GM12878 (cell line): Measurements from ENCODE around the gene TDP2. TPM values are rescaled to one million over a fixed set of nuclear protein-coding genes. Genes with fewer than 3 reads are reported as not detected.

Experiments used
- ATAC-seq: fragments of 200-7000 bp; cut with Tn5 transposase; 3 replicates; pipeline ENCODE4 v1.9.1; 2020; ENCODE audit warnings: mild to moderate bottlenecking, moderate library complexity
- BruUV-seq: library from RNA; stranded (reverse); fragments of 400-500 nt; replicated peaks from 2 replicates; lab custom pipeline; 2021; lab: Mats Ljungman, UMichigan
- CTCF ChIA-PET: fragments of 300-600 bp; sonication (Branson Sonifier 250); formaldehyde crosslinking; extraction: SDS; loops from one replicate; lab custom pipeline; 2021; ENCODE audit warnings: inconsistent platforms; lab: Yijun Ruan, JAX
- POLR2A ChIA-PET: fragments of 350-600 bp; formaldehyde crosslinking; extraction: SDS; loops from one replicate; lab custom pipeline; 2021; ENCODE audit warnings: inconsistent platforms; lab: Charles Lee
- RAD21 ChIA-PET: fragments of 300-600 bp; sonication (Branson Sonifier 250); formaldehyde crosslinking; loops from one replicate; lab custom pipeline; 2023; ENCODE audit warnings: antibody characterized with exemption; ENCODE audit not compliant: unreplicated experiment; lab: Charles Lee
- SMC1A ChIA-PET: fragments of 300-600 bp; sonication (Branson Sonifier 250); formaldehyde crosslinking; loops from one replicate; lab custom pipeline; 2023; ENCODE audit not compliant: unreplicated experiment, uncharacterized antibody; lab: Charles Lee
- DNase-seq: peaks from one replicate; pipeline ENCODE4 v3.0.0-alpha.2; 2011; ENCODE audit warnings: low read depth, low spot score
- FAIRE-seq: peaks from 3 replicates; lab custom pipeline; 2011; peaks lifted over from hg19 to GRCh38; lab: Jason Lieb, UNC
- H2AFZ ChIP-seq: 2 replicates; pipeline ENCODE4 v1.6.0; 2011; ENCODE audit warnings: low read depth, low read length, control low read depth; ENCODE audit not compliant: control insufficient read depth
- H3K27ac ChIP-seq: 2 replicates; pipeline ENCODE4 v1.5.1; 2011; ENCODE audit warnings: control low read depth; ENCODE audit not compliant: control insufficient read depth, insufficient read depth
- H3K27me3 ChIP-seq, 2 experiments: replicated peaks in 1 of 2; 2 replicates each; pipeline versions ENCODE4 v1.6.0 to v1.6.1; 2011; ENCODE audit warnings: low read length in 1 of 2; ENCODE audit not compliant: control insufficient read depth in 2 of 2, insufficient read depth in 2 of 2
- H3K36me3 ChIP-seq, 2 experiments: 2 replicates each; pipeline ENCODE4 v1.5.1; 2011; ENCODE audit warnings: low read length in 1 of 2; ENCODE audit not compliant: control insufficient read depth in 2 of 2, insufficient read depth in 2 of 2
- H3K4me1 ChIP-seq: 2 replicates; pipeline ENCODE4 v1.6.1; 2011; ENCODE audit warnings: mild to moderate bottlenecking, low read length, moderate library complexity, mixed read lengths; ENCODE audit not compliant: control insufficient read depth, insufficient read depth
- H3K4me2 ChIP-seq: 2 replicates; pipeline ENCODE4 v1.6.0; 2011; ENCODE audit warnings: control low read depth; ENCODE audit not compliant: control insufficient read depth, insufficient read depth
- H3K4me3 ChIP-seq: fragments of 200-600 bp; sonication (generic); 2 replicates; pipeline ENCODE4 v1.5.1; 2016
- H3K79me2 ChIP-seq: 2 replicates; pipeline ENCODE4 v1.6.0; 2011; ENCODE audit warnings: low read length; ENCODE audit not compliant: control insufficient read depth, insufficient read depth
- H3K9ac ChIP-seq: 2 replicates; pipeline ENCODE4 v1.8.0; 2011; ENCODE audit warnings: low read length, control low read depth, mixed read lengths; ENCODE audit not compliant: control insufficient read depth, insufficient read depth
- H3K9me3 ChIP-seq: replicated peaks from 3 replicates; pipeline ENCODE4 v1.5.1; 2011; ENCODE audit warnings: mild to moderate bottlenecking, low read length; ENCODE audit not compliant: control insufficient read depth, insufficient read depth
- H4K20me1 ChIP-seq: 2 replicates; pipeline ENCODE4 v1.6.0; 2011; ENCODE audit not compliant: control insufficient read depth, insufficient read depth
- BACH1 ChIP-seq: fragments of 450-650 bp; IDR thresholded peaks from 2 replicates; pipeline ENCODE4 v1.6.1; 2017; ENCODE audit warnings: mild to moderate bottlenecking, borderline replicate concordance
- BRCA1 ChIP-seq: IDR thresholded peaks from 2 replicates; pipeline ENCODE4 v1.6.1; 2011; ENCODE audit warnings: low read depth, low read length, improper control_type of control experiment
- EGR1 ChIP-seq, 2 experiments: IDR thresholded peaks; 1 replicate in 1 of 2; 2 replicates in 1 of 2; pipeline ENCODE4 v1.6.1; 2011 to 2012; ENCODE audit warnings: low read depth in 2 of 2, low read length in 2 of 2, borderline replicate concordance in 1 of 2, mild to moderate bottlenecking in 1 of 2, moderate library complexity in 1 of 2
- IKZF2 ChIP-seq, 2 experiments: fragments of 450-650 bp; IDR thresholded peaks; 2 replicates each; pipeline ENCODE4 v1.6.1; 2017; ENCODE audit warnings: mild to moderate bottlenecking in 2 of 2, moderate library complexity in 2 of 2
- LARP7 ChIP-seq: fragments of 450-650 bp; IDR thresholded peaks from 2 replicates; pipeline ENCODE4 v1.6.1; 2017; ENCODE audit warnings: mild to moderate bottlenecking
- MEF2B ChIP-seq: fragments of 450-650 bp; IDR thresholded peaks from 2 replicates; pipeline ENCODE4 v1.6.1; 2018; ENCODE audit warnings: mild to moderate bottlenecking, moderate library complexity; ENCODE audit not compliant: partially characterized antibody, poor library complexity, severe bottlenecking
- MYC ChIP-seq: IDR thresholded peaks from 2 replicates; pipeline ENCODE4 v1.6.1; 2011; ENCODE audit warnings: mild to moderate bottlenecking, low read length, moderate library complexity, inconsistent platforms; ENCODE audit not compliant: insufficient read depth, insufficient replicate concordance, insufficient read length, severe bottlenecking
- RBBP5 ChIP-seq: fragments of 200-600 bp; sonication (generic); conservative IDR thresholded peaks from 2 replicates; pipeline ENCODE4 v1.6.1; 2016
- ZSCAN29 ChIP-seq: fragments of 450-650 bp; IDR thresholded peaks from 2 replicates; pipeline ENCODE4 v1.6.1; 2017; ENCODE audit warnings: mild to moderate bottlenecking, moderate library complexity
- WGBS: methylation state at CpG from one replicate; pipeline ENCODE4 v1.1.6; 2016; ENCODE audit warnings: low lambda C conversion rate; ENCODE audit not compliant: insufficient replicate concordance, insufficient coverage; ENCODE audit errors: missing lambda C conversion rate; 5-methylcytosine and 5-hydroxymethylcytosine counted together
- in situ Hi-C: fragments of 300-500 bp; cut with MboI; formaldehyde crosslinking; loops from 9 replicates; pipeline ENCODE4 v1.14.3; 2018; ENCODE audit warnings: mixed read lengths
- intact Hi-C: fragments of 100-400 bp; cut with micrococcal nuclease; formaldehyde crosslinking; loops from one replicate; pipeline ENCODE4 v1.14.2; 2022; ENCODE audit not compliant: unreplicated experiment
- polyA plus RNA-seq, 11 experiments: library from polyadenylated mRNA; depleted of rRNA in 4 of 11; unstranded in 6 of 11; stranded (reverse) in 5 of 11; fragments of >200 nt; fragmentation: Nextera tagmentation in 4 of 11; fragmentation: Illumina TruSeq in 1 of 11; extraction: Ambion mirVana in 4 of 11; extraction: Trizol in 1 of 11; gene quantifications; 1 replicate in 1 of 11; 2 replicates in 10 of 11; pipeline versions ENCODE4 v1.2.1 to v1.2.3, GENCODE V29; 2011 to 2016; ENCODE audit warnings: inconsistent platforms in 2 of 11, missing spikeins in 2 of 11, low read depth in 1 of 11
- total RNA-seq, 4 experiments: library from RNA; depleted of rRNA in 3 of 4; stranded (reverse); fragments of >200 nt in 3 of 4; fragmentation: Illumina TruSeq in 1 of 4; extraction: Trizol in 1 of 4; gene quantifications; 2 replicates each; pipeline versions ENCODE4 v1.2.1 to v1.2.3, GENCODE V29; 2013 to 2021
- TF ChIP-seq, protein P1 (sequence below): fragments of 450-650 bp; IDR thresholded peaks from 2 replicates; pipeline ENCODE4 v1.6.1; 2017; ENCODE audit warnings: low read depth, mild to moderate bottlenecking, moderate library complexity
- TF ChIP-seq, protein P2 (sequence below): fragments of 450-650 bp; IDR thresholded peaks from 2 replicates; pipeline ENCODE4 v1.6.1; 2017; ENCODE audit warnings: antibody characterized with exemption, mild to moderate bottlenecking, moderate library complexity
- TF ChIP-seq, protein P3 (sequence below): fragments of 450-650 bp; IDR thresholded peaks from 2 replicates; pipeline ENCODE4 v1.6.1; 2017; ENCODE audit warnings: mild to moderate bottlenecking

TDP2 gene
- total and polyA plus RNA-seq, 10 of the 15 experiments (the other 5 are each of a cell fraction or from before 2014, with no cell fraction given), result 24.4 to 53.3 (median 38.8) TPM

DNA sequence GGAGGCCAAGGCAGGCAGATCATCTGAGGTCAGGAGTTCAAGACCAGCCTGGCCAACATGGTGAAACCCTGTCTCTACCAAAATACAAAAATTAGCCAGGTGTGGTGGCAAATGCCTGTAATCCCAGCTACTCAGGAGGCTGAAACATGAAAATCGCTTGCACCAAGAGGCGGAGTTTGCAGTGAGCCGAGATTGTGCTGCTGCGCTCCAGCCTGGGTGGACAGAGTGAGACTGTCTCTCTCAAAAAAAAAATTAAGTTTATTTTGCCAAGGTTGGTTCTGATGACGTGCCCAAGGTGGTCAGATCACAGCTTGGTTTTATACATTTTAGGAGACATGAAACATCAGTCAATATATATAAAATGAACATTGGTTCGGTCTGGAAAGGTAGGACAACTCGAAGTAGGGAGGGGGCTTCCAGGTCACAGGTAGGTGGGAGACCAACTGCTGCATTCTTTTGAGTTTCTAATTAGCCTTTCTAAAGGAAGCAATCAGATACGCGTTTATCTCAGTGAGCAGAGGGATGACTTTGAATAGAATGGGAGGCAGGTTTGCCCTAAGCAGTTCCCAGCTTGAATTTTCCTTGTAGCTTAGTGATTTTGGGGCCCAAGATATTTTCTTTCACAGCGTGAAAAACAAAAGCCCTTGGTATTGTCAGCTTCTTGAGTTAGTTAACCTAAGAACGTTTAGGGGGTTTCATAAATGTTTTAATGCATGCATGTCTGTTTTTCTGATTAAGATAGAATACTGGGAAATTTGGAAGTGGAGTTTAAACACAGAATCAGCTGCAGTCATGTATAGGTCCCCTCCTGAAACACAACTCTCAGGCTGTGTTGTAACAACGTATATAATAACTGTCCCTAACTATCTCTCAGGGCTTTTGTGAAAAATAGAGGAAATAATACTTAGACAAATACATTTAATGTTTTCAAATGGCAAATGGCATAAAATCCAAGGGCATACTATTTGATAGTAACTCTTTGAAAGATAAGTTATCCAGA is 16.9 kb upstream of the TDP2 start:
- Histone ChIP-seq H3K27ac (no peak overlapping the region), H3K4me3 (no peak overlapping the region), H3K4me2 (no peak overlapping the region), H3K9me3 (no peaks in the 10 kb centered on the region), H3K9ac (no peak overlapping the region), H2AFZ (no peak overlapping the region), H4K20me1 (no peaks in the 10 kb centered on the region), H3K27me3 (no peaks in the 10 kb centered on the region), H3K36me3 (no peaks in the 10 kb centered on the region; a peak in 1 of 4 replicates), H3K79me2 (no peaks in the 10 kb centered on the region), H3K4me1 (no peaks in the 10 kb centered on the region)
- SMC1A ChIA-PET, result interaction anchor here (0.7 kb wide), 1 partner anchor 19 kb away, joined by 3 read pairs; no protein-coding TSS in a partner anchor
- DNase-seq (no peak), ATAC-seq (no peak), FAIRE-seq (no peak)
- intact Hi-C loops (no loop called here), in situ Hi-C loops (no loop called here)
- POLR2A ChIA-PET, result no interaction called here
- CTCF ChIA-PET, result interaction anchor here (1.0 to 1.7 kb wide), 3 partner anchors 97 to 102 kb away, joined by 3 read pairs; no protein-coding TSS in a partner anchor
- RAD21 ChIA-PET, result no interaction called here
- WGBS, result 88% methylated on average over 12 of the region's 12 CpGs
- no TSS peak for BruUV-seq
- TF ChIP-seq EGR1 (IDR thresholded peaks at IDR 0.05; ENCODE audit: borderline replicate concordance in 1 of 2, low read depth in 2 of 2, low read length in 2 of 2) (no peak), BACH1 (no peak), MYC (no peak), RBBP5 (no peak), BRCA1 (no peak), LARP7 (no peak), ZSCAN29 (no peak), IKZF2 (IDR thresholded peaks at IDR 0.05) (no peak), MEF2B (no peak)
- TF ChIP-seq, protein P1, sequence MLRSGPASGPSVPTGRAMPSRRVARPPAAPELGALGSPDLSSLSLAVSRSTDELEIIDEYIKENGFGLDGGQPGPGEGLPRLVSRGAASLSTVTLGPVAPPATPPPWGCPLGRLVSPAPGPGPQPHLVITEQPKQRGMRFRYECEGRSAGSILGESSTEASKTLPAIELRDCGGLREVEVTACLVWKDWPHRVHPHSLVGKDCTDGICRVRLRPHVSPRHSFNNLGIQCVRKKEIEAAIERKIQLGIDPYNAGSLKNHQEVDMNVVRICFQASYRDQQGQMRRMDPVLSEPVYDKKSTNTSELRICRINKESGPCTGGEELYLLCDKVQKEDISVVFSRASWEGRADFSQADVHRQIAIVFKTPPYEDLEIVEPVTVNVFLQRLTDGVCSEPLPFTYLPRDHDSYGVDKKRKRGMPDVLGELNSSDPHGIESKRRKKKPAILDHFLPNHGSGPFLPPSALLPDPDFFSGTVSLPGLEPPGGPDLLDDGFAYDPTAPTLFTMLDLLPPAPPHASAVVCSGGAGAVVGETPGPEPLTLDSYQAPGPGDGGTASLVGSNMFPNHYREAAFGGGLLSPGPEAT, result no peak
- TF ChIP-seq, protein P2, sequence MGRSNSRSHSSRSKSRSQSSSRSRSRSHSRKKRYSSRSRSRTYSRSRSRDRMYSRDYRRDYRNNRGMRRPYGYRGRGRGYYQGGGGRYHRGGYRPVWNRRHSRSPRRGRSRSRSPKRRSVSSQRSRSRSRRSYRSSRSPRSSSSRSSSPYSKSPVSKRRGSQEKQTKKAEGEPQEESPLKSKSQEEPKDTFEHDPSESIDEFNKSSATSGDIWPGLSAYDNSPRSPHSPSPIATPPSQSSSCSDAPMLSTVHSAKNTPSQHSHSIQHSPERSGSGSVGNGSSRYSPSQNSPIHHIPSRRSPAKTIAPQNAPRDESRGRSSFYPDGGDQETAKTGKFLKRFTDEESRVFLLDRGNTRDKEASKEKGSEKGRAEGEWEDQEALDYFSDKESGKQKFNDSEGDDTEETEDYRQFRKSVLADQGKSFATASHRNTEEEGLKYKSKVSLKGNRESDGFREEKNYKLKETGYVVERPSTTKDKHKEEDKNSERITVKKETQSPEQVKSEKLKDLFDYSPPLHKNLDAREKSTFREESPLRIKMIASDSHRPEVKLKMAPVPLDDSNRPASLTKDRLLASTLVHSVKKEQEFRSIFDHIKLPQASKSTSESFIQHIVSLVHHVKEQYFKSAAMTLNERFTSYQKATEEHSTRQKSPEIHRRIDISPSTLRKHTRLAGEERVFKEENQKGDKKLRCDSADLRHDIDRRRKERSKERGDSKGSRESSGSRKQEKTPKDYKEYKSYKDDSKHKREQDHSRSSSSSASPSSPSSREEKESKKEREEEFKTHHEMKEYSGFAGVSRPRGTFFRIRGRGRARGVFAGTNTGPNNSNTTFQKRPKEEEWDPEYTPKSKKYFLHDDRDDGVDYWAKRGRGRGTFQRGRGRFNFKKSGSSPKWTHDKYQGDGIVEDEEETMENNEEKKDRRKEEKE, result no peak
- TF ChIP-seq, protein P3, sequence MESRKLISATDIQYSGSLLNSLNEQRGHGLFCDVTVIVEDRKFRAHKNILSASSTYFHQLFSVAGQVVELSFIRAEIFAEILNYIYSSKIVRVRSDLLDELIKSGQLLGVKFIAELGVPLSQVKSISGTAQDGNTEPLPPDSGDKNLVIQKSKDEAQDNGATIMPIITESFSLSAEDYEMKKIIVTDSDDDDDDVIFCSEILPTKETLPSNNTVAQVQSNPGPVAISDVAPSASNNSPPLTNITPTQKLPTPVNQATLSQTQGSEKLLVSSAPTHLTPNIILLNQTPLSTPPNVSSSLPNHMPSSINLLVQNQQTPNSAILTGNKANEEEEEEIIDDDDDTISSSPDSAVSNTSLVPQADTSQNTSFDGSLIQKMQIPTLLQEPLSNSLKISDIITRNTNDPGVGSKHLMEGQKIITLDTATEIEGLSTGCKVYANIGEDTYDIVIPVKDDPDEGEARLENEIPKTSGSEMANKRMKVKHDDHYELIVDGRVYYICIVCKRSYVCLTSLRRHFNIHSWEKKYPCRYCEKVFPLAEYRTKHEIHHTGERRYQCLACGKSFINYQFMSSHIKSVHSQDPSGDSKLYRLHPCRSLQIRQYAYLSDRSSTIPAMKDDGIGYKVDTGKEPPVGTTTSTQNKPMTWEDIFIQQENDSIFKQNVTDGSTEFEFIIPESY, result no peak
